ENCODE results near the gene ZNF574.

GRCh38 chr19:42042455-42043170 lies 33.4 kb upstream of the ZNF574 start:
- TF ChIP-seq, protein P1, sequence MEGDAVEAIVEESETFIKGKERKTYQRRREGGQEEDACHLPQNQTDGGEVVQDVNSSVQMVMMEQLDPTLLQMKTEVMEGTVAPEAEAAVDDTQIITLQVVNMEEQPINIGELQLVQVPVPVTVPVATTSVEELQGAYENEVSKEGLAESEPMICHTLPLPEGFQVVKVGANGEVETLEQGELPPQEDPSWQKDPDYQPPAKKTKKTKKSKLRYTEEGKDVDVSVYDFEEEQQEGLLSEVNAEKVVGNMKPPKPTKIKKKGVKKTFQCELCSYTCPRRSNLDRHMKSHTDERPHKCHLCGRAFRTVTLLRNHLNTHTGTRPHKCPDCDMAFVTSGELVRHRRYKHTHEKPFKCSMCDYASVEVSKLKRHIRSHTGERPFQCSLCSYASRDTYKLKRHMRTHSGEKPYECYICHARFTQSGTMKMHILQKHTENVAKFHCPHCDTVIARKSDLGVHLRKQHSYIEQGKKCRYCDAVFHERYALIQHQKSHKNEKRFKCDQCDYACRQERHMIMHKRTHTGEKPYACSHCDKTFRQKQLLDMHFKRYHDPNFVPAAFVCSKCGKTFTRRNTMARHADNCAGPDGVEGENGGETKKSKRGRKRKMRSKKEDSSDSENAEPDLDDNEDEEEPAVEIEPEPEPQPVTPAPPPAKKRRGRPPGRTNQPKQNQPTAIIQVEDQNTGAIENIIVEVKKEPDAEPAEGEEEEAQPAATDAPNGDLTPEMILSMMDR (IDR thresholded peaks at IDR 0.05), result no peak
- no peak for TF ChIP-seq POLR2A (IDR thresholded peaks at IDR 0.05)
